Testis (tissue), 2 donors: ENCODE data around the gene COBL.

ENCODE experiments used
- CTCF ChIP-seq, 3 experiments: fragments of 450-650 bp in 2 of 3; fragments of 200-600 bp in 1 of 3; sonication (generic) in 1 of 3; IDR thresholded peaks; one replicate each; pipeline ENCODE4 v1.5.1; 2016 to 2019; ENCODE audit warnings: antibody characterized with exemption in 3 of 3, mild to moderate bottlenecking in 2 of 3, moderate library complexity in 1 of 3
- POLR2A ChIP-seq: fragments of 450-650 bp; IDR thresholded peaks from one replicate; pipeline ENCODE4 v1.6.1; 2017; ENCODE audit warnings: antibody characterized with exemption, mild to moderate bottlenecking, moderate library complexity

DNA sequence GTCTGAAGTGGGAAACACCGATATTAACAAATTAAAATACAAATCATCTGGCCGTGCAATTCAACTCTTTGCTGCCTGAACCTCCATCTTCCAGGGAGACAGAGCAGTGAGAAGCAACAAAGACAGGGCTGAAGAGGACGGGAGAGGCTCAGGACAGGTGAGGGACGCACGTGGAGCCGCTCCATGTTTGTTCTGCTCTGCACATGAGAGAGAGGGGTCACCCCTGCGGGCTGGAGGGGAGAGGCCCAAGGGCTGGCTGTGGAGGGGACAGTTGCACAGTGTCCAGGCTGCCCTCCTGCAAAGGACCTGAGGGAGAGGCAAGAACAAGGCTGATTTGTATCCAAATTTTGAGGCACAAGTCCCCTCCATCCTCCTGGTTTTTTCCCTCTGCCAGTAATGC lies 41.7 kb downstream of the COBL start:
- TF ChIP-seq CTCF (IDR thresholded peaks at IDR 0.05) (no peak), POLR2A (no peak)
